GM23338 (cell line): Measurements from ENCODE around the gene RBP5. TPM values are rescaled to one million over a fixed set of nuclear protein-coding genes. Genes with fewer than 3 reads are reported as not detected.
A peak's percentile ranks its signal among the peaks of the same experiment; 100 is the strongest.

ENCODE experiments used
- ATAC-seq: fragments of 200-7000 bp; cut with Tn5 transposase; 3 replicates; pipeline ENCODE4 v1.9.1; 2020
- DNase-seq: peaks from one replicate; pipeline ENCODE4 v3.0.0-alpha.2; 2015; ENCODE audit warnings: low spot score
- H2AFZ ChIP-seq: fragments of 200-600 bp; sonication (generic); 2 replicates; pipeline ENCODE4 v1.8.0; 2016; ENCODE audit warnings: antibody characterized with exemption, mild to moderate bottlenecking, moderate library complexity
- H3F3A ChIP-seq: fragments of 200-600 bp; sonication (generic); replicated peaks from 2 replicates; pipeline ENCODE4 v1.8.0; 2017; ENCODE audit warnings: antibody characterized with exemption, mixed run types, low read depth
- H3K27ac ChIP-seq: fragments of 200-600 bp; sonication (generic); 2 replicates; pipeline ENCODE4 v1.6.1; 2016; ENCODE audit warnings: low read depth
- H3K27me3 ChIP-seq: fragments of 200-600 bp; sonication (generic); 2 replicates; pipeline ENCODE4 v1.8.0; 2016; ENCODE audit warnings: mild to moderate bottlenecking, mixed run types, moderate library complexity; ENCODE audit not compliant: insufficient read depth
- H3K36me3 ChIP-seq: fragments of 200-600 bp; sonication (generic); 2 replicates; pipeline ENCODE4 v1.8.0; 2016; ENCODE audit warnings: mild to moderate bottlenecking; ENCODE audit not compliant: insufficient read depth
- H3K4me1 ChIP-seq: fragments of 200-600 bp; sonication (generic); 2 replicates; pipeline ENCODE4 v1.8.0; 2016; ENCODE audit warnings: mild to moderate bottlenecking, moderate library complexity; ENCODE audit not compliant: insufficient read depth
- H3K4me2 ChIP-seq: fragments of 200-600 bp; sonication (generic); 2 replicates; pipeline ENCODE4 v1.7.1; 2017; ENCODE audit warnings: mixed run types
- H3K4me3 ChIP-seq: fragments of 200-600 bp; sonication (generic); 2 replicates; pipeline ENCODE4 v1.6.1; 2016; ENCODE audit warnings: mixed run types
- H3K79me2 ChIP-seq: fragments of 200-600 bp; sonication (generic); replicated peaks from 2 replicates; pipeline ENCODE4 v1.8.0; 2017; ENCODE audit warnings: mild to moderate bottlenecking; ENCODE audit not compliant: insufficient read depth
- H3K9me2 ChIP-seq: fragments of 200-600 bp; sonication (generic); 2 replicates; pipeline ENCODE4 v1.8.0; 2017; ENCODE audit not compliant: insufficient read depth
- H4K20me1 ChIP-seq: fragments of 200-600 bp; sonication (generic); replicated peaks from 2 replicates; pipeline ENCODE4 v1.8.0; 2017; ENCODE audit warnings: mild to moderate bottlenecking; ENCODE audit not compliant: insufficient read depth
- H3K27ac Mint-ChIP-seq: 2 replicates; pipeline ENCODE4 v1.8.0; 2020; ENCODE audit warnings: inconsistent platforms, mild to moderate bottlenecking, moderate library complexity, mixed read lengths
- H3K27me3 Mint-ChIP-seq: 3 replicates; pipeline ENCODE4 v1.8.0; 2022; ENCODE audit warnings: low read depth, mild to moderate bottlenecking, moderate library complexity, mixed read lengths, inconsistent platforms; ENCODE audit not compliant: insufficient read depth, poor library complexity
- H3K36me3 Mint-ChIP-seq: 3 replicates; pipeline ENCODE4 v1.8.0; 2021; ENCODE audit warnings: low read depth, mild to moderate bottlenecking, inconsistent platforms, moderate library complexity, mixed read lengths
- H3K4me1 Mint-ChIP-seq: 3 replicates; pipeline ENCODE4 v1.8.0; 2020; ENCODE audit warnings: mild to moderate bottlenecking, inconsistent platforms, mixed read lengths
- H3K4me3 Mint-ChIP-seq: 3 replicates; pipeline ENCODE4 v1.8.0; 2021; ENCODE audit warnings: moderate library complexity, mild to moderate bottlenecking, inconsistent platforms, mixed read lengths
- H3K9me3 Mint-ChIP-seq: 3 replicates; pipeline ENCODE4 v1.8.0; 2020; ENCODE audit warnings: moderate library complexity, mild to moderate bottlenecking, inconsistent platforms, mixed read lengths
- JUNB ChIP-seq: IDR thresholded peaks from one replicate; pipeline ENCODE4 v1.6.1; 2016; ENCODE audit warnings: antibody characterized with exemption; ENCODE audit not compliant: unreplicated experiment
- polyA plus RNA-seq: library from polyadenylated mRNA; unstranded; fragments of >200 nt; fragmentation: Nextera tagmentation; extraction: Ambion mirVana; gene quantifications from 2 replicates; pipeline ENCODE4 v1.2.1, GENCODE V29; 2016
- total RNA-seq: library from RNA; depleted of rRNA; stranded (reverse); fragments of >200 nt; shearing (Covaris generic); gene quantifications from 2 replicates; pipeline ENCODE4 v1.2.3, GENCODE V29; 2014
- TF ChIP-seq, protein P1 (sequence below): fragments of 250-450 bp; sonication (Bioruptor Pico); IDR thresholded peaks from 2 replicates; pipeline ENCODE4 v1.5.0; 2020; ENCODE audit warnings: mild to moderate bottlenecking, moderate library complexity
- TF ChIP-seq, protein P2 (sequence below): IDR thresholded peaks from 2 replicates; pipeline ENCODE4 v1.6.1; 2016; ENCODE audit warnings: antibody characterized with exemption

RBP5 gene
- total and polyA plus RNA-seq, 2 experiments from 2014 or later, result 1.2 to 3.0 TPM

DNA sequence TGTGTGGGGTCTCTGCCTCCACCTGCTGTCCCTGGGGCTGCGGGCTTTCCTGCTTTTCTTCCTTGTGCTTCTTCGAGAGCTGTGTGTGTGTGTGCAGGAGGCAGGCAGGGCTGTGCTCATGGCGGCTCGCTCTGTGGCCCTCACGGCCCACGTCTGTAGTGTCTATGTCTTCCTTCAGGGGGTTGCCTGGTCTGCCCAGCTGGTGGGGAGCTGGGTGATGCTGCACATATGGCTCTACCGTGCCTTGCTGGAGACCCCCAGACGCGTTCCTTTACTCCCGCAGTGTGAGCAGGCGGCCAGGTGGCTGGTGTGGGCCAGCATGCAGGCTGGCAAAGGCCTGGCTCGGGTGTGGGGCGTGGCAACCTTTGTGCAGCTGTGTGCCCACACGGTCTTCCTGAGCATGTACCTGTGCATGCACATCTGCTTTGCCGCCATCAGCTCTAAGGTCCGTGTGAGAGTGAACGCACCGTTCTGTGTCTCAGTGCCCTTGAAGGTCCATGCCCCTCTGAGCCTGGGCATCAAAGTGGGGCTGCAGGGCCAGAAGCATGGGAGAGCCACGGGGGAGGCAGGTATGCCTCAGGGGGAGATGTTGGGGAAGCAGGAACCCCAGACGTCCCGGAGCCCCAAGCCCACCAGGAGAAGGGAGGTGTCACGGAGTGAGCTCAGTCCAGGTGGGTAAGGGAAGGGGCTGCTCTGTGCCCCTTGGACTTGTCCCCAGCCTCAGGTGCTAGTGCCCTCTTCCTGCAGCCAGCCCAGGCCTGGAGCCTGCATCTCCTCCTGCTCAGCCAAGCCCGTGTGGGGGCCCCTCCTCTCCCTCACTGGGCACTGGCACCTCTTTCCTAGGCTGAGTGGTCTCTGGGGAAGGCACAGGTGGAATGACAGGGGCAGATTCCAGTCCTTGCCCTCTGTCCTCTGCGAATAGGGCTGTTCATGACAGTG lies 27.8 kb upstream of the RBP5 start:
- no peaks in the 10 kb centered on the region for H3K79me2 ChIP-seq
- no peaks in the 10 kb centered on the region for H3K4me1 ChIP-seq
- H3K27ac ChIP-seq, result no peak overlapping the region
- H4K20me1 ChIP-seq, result no peaks in the 10 kb centered on the region
- peaks cover 2% of the 10 kb centered on the region for H3K27me3 Mint-ChIP-seq
- H3K27me3 ChIP-seq, result no peaks in the 10 kb centered on the region
- H3K36me3 Mint-ChIP-seq, result no peaks in the 10 kb centered on the region; the same call in 2 of the 3 replicates
- no peak overlapping the region for H2AFZ ChIP-seq
- no peaks in the 10 kb centered on the region for H3F3A ChIP-seq
- H3K9me2 ChIP-seq, result no peaks in the 10 kb centered on the region
- no peak for DNase-seq
- H3K36me3 ChIP-seq, result no peaks in the 10 kb centered on the region
- no peak overlapping the region for H3K4me2 ChIP-seq
- TF ChIP-seq JUNB, result no peak
- TF ChIP-seq, protein P1, sequence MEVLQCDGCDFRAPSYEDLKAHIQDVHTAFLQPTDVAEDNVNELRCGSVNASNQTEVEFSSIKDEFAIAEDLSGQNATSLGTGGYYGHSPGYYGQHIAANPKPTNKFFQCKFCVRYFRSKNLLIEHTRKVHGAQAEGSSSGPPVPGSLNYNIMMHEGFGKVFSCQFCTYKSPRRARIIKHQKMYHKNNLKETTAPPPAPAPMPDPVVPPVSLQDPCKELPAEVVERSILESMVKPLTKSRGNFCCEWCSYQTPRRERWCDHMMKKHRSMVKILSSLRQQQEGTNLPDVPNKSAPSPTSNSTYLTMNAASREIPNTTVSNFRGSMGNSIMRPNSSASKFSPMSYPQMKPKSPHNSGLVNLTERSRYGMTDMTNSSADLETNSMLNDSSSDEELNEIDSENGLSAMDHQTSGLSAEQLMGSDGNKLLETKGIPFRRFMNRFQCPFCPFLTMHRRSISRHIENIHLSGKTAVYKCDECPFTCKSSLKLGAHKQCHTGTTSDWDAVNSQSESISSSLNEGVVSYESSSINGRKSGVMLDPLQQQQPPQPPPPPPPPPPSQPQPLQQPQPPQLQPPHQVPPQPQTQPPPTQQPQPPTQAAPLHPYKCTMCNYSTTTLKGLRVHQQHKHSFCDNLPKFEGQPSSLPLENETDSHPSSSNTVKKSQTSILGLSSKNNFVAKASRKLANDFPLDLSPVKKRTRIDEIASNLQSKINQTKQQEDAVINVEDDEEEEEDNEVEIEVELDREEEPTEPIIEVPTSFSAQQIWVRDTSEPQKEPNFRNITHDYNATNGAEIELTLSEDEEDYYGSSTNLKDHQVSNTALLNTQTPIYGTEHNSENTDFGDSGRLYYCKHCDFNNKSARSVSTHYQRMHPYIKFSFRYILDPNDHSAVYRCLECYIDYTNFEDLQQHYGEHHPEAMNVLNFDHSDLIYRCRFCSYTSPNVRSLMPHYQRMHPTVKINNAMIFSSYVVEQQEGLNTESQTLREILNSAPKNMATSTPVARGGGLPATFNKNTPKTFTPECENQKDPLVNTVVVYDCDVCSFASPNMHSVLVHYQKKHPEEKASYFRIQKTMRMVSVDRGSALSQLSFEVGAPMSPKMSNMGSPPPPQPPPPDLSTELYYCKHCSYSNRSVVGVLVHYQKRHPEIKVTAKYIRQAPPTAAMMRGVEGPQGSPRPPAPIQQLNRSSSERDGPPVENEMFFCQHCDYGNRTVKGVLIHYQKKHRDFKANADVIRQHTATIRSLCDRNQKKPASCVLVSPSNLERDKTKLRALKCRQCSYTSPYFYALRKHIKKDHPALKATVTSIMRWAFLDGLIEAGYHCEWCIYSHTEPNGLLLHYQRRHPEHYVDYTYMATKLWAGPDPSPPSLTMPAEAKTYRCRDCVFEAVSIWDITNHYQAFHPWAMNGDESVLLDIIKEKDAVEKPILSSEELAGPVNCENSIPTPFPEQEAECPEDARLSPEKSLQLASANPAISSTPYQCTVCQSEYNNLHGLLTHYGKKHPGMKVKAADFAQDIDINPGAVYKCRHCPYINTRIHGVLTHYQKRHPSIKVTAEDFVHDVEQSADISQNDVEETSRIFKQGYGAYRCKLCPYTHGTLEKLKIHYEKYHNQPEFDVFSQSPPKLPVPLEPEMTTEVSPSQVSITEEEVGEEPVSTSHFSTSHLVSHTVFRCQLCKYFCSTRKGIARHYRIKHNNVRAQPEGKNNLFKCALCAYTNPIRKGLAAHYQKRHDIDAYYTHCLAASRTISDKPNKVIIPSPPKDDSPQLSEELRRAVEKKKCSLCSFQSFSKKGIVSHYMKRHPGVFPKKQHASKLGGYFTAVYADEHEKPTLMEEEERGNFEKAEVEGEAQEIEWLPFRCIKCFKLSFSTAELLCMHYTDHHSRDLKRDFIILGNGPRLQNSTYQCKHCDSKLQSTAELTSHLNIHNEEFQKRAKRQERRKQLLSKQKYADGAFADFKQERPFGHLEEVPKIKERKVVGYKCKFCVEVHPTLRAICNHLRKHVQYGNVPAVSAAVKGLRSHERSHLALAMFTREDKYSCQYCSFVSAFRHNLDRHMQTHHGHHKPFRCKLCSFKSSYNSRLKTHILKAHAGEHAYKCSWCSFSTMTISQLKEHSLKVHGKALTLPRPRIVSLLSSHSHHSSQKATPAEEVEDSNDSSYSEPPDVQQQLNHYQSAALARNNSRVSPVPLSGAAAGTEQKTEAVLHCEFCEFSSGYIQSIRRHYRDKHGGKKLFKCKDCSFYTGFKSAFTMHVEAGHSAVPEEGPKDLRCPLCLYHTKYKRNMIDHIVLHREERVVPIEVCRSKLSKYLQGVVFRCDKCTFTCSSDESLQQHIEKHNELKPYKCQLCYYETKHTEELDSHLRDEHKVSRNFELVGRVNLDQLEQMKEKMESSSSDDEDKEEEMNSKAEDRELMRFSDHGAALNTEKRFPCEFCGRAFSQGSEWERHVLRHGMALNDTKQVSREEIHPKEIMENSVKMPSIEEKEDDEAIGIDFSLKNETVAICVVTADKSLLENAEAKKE (CRISPR knock-in tag), result no peak
- TF ChIP-seq, protein P2, sequence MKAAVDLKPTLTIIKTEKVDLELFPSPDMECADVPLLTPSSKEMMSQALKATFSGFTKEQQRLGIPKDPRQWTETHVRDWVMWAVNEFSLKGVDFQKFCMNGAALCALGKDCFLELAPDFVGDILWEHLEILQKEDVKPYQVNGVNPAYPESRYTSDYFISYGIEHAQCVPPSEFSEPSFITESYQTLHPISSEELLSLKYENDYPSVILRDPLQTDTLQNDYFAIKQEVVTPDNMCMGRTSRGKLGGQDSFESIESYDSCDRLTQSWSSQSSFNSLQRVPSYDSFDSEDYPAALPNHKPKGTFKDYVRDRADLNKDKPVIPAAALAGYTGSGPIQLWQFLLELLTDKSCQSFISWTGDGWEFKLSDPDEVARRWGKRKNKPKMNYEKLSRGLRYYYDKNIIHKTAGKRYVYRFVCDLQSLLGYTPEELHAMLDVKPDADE, result no peak
- no peaks in the 10 kb centered on the region for H3K9me3 Mint-ChIP-seq
- H3K4me1 Mint-ChIP-seq, result no peaks in the 10 kb centered on the region
- peak overlapping the region; percentile 55; the same call in 1 of the 2 replicates for H3K27ac Mint-ChIP-seq
- H3K4me3 Mint-ChIP-seq, result no peak overlapping the region
- no peak for ATAC-seq
- H3K4me3 ChIP-seq, result no peak overlapping the region
